ENCODE results near the gene ARF4.

- TF ChIP-seq MAX (IDR thresholded peaks at IDR 0.05; ENCODE audit: low read depth, low read length) = no peak
- no peak for TF ChIP-seq JUND (IDR thresholded peaks at IDR 0.05; ENCODE audit: low read depth, low read length)
These were observed 50.5 kb downstream of the ARF4 start for GRCh38 chr3:57546616-57547015.
